Measurements from ENCODE around the gene CYGB. TPM values are rescaled to one million over a fixed set of nuclear protein-coding genes. Genes with fewer than 3 reads are reported as not detected.

CYGB gene
- total and polyA plus RNA-seq, 2 of the 13 experiments (the other 11 are each of a cell fraction or from before 2014, with no cell fraction given) = 18.9 to 27.1 TPM

DNA sequence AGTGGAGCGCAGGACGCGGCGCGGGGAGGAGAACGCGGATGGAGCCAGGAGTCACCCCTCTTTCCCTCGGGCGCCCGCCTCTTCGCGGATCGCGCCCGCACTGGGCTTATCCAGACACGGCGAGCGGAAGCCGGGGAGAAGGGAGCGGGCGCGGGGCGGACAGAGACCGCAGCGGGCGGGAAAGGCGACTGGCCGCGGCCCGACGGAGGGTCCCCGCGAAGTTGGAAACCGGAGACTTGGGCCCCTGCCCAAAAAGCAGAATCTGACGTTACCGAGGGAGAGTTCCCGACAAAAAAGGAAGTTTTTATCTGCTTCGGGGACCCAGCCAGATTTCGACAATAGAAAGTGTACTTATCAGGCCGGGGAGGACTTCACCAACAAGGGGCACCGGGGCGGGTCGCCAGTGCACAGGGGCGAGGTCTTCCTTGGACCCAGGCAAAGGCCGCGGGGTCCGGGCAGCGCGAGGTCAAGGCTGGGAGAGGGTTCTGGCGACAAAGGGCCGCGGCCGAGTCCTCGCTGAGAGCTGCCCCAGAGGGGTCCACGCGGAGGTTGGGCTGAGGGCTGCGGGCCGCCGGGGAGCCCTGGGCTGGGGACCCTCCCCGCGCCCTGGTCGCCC, 47.6 kb upstream of the CYGB start (continued):
- TF ChIP-seq TP53 (CRISPR knock-in tag; conservative IDR thresholded peaks at IDR 0.05) (no peak), KDM1A (CRISPR knock-in tag; IDR thresholded peaks at IDR 0.05) (no peak), ADNP (CRISPR knock-in tag; IDR thresholded peaks at IDR 0.05) (no peak), ZMAT3 (CRISPR knock-in tag; conservative IDR thresholded peaks at IDR 0.05) (no peak), ZNF34 (CRISPR knock-in tag; IDR thresholded peaks at IDR 0.05; ENCODE audit: borderline replicate concordance) (no peak), PLRG1 (conservative IDR thresholded peaks at IDR 0.05) (no peak), JDP2 (CRISPR knock-in tag; IDR thresholded peaks at IDR 0.05; ENCODE audit: borderline replicate concordance) (no peak), PBX2 (CRISPR knock-in tag; IDR thresholded peaks at IDR 0.05) (no peak), RBM22 (optimal IDR thresholded peaks at IDR 0.05; ENCODE audit: low read length) (no peak), ZNF235 (CRISPR knock-in tag; IDR thresholded peaks at IDR 0.05; ENCODE audit: borderline replicate concordance) (no peak), KMT2B (CRISPR knock-in tag; IDR thresholded peaks at IDR 0.05) (no peak), ZMYM4 (CRISPR knock-in tag; IDR thresholded peaks at IDR 0.05) (no peak), PAXIP1 (CRISPR knock-in tag; conservative IDR thresholded peaks at IDR 0.05) (no peak), NFKB2 (CRISPR knock-in tag; IDR thresholded peaks at IDR 0.05; ENCODE audit: borderline replicate concordance) (no peak; the same call in 1 of the 2 replicates), ZNF713 (CRISPR knock-in tag; IDR thresholded peaks at IDR 0.05) (no peak), ZNF687 (CRISPR knock-in tag; IDR thresholded peaks at IDR 0.05) (peak; percentile 39), ZNF256 (CRISPR knock-in tag; conservative IDR thresholded peaks at IDR 0.05) (no peak), ETV6 (CRISPR knock-in tag; conservative IDR thresholded peaks at IDR 0.05) (no peak), ZNF737 (CRISPR knock-in tag; IDR thresholded peaks at IDR 0.05; ENCODE audit: borderline replicate concordance) (no peak), MAFF (IDR thresholded peaks at IDR 0.05; ENCODE audit: low read depth, low read length) (no peak)
- TF ChIP-seq, protein P1, sequence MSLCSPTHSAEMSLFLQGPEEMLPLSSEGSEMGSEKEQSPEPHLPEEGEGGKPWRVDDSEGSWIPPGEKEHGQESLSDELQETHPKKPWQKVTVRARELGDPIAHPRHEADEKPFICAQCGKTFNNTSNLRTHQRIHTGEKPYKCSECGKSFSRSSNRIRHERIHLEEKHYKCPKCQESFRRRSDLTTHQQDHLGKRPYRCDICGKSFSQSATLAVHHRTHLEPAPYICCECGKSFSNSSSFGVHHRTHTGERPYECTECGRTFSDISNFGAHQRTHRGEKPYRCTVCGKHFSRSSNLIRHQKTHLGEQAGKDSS (CRISPR knock-in tag; IDR thresholded peaks at IDR 0.05; ENCODE audit: borderline replicate concordance, low read depth) = no peak
- TF ChIP-seq, protein P2, sequence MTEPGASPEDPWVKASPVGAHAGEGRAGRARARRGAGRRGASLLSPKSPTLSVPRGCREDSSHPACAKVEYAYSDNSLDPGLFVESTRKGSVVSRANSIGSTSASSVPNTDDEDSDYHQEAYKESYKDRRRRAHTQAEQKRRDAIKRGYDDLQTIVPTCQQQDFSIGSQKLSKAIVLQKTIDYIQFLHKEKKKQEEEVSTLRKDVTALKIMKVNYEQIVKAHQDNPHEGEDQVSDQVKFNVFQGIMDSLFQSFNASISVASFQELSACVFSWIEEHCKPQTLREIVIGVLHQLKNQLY (CRISPR knock-in tag; IDR thresholded peaks at IDR 0.05) = no peak
